HepG2 (cell line): ENCODE results near the gene UBR3. TPM values are rescaled to one million over a fixed set of nuclear protein-coding genes. Genes with fewer than 3 reads are reported as not detected.

ENCODE experiments used
- ATAC-seq: fragments of 200-7000 bp; cut with Tn5 transposase; 3 replicates; pipeline ENCODE4 v1.9.1; 2020; ENCODE audit warnings: mild to moderate bottlenecking, moderate library complexity
- BruUV-seq: library from RNA; stranded (reverse); fragments of 400-500 nt; replicated peaks from 2 replicates; lab custom pipeline; 2021; lab: Mats Ljungman, UMichigan
- CTCF ChIA-PET: fragments of 300-600 bp; formaldehyde crosslinking; extraction: SDS; loops from one replicate; lab custom pipeline; 2021; ENCODE audit warnings: low total read pairs, inconsistent platforms, low intra/inter-chr PET ratio; lab: Yijun Ruan, JAX
- POLR2A ChIA-PET: fragments of 350-600 bp; sonication (Branson Sonifier 250); formaldehyde crosslinking; loops from one replicate; lab custom pipeline; 2020; ENCODE audit warnings: antibody characterized with exemption, inconsistent platforms; lab: Yijun Ruan, JAX
- DNase-seq: peaks from one replicate; pipeline ENCODE4 v3.0.0-alpha.2; 2015; ENCODE audit warnings: low spot score
- FAIRE-seq: peaks from 3 replicates; lab custom pipeline; 2011; peaks lifted over from hg19 to GRCh38; lab: Jason Lieb, UNC
- H2AFZ ChIP-seq: one replicate; pipeline ENCODE4 v1.6.1; 2011; ENCODE audit warnings: low read length, inconsistent platforms
- H3K27ac ChIP-seq: fragments of 300-600 bp; 3 replicates; pipeline ENCODE4 v1.8.0; 2011; ENCODE audit warnings: mixed run types, mild to moderate bottlenecking, mixed read lengths, low read length, inconsistent platforms; ENCODE audit not compliant: insufficient read depth; ENCODE audit errors: extremely low read length
- H3K27me3 ChIP-seq, 2 experiments: fragments of 200-600 bp in 1 of 2; 2 replicates in 1 of 2; 3 replicates in 1 of 2; pipeline versions ENCODE4 v1.6.0 to v1.8.0; 2011; ENCODE audit warnings: low read length in 2 of 2, mild to moderate bottlenecking in 2 of 2, moderate library complexity in 2 of 2, inconsistent platforms in 1 of 2; ENCODE audit not compliant: insufficient read depth in 2 of 2, control insufficient read depth in 1 of 2
- H3K36me3 ChIP-seq, 2 experiments: fragments of 200-600 bp in 1 of 2; replicated peaks in 1 of 2; 2 replicates in 1 of 2; 3 replicates in 1 of 2; pipeline versions ENCODE4 v1.5.1 to v1.8.0; 2011; ENCODE audit warnings: low read length in 2 of 2, inconsistent platforms in 1 of 2; ENCODE audit not compliant: insufficient read depth in 2 of 2, control insufficient read depth in 1 of 2
- H3K4me1 ChIP-seq: 2 replicates; pipeline ENCODE4 v1.5.1; 2012; ENCODE audit warnings: low read length, inconsistent platforms; ENCODE audit not compliant: insufficient read depth
- H3K4me2 ChIP-seq: 2 replicates; pipeline ENCODE4 v1.6.0; 2011; ENCODE audit warnings: low read depth, low read length, inconsistent platforms
- H3K4me3 ChIP-seq, 3 experiments: fragments of 200-600 bp in 1 of 3; sonication (generic), shearing (Covaris generic) in 1 of 3; replicated peaks in 1 of 3; 2 replicates each; pipeline ENCODE4 v1.5.1; 2011 to 2016; ENCODE audit warnings: low read length in 3 of 3, inconsistent platforms in 2 of 3, low read depth in 2 of 3, mild to moderate bottlenecking in 2 of 3, control low read depth in 1 of 3, mixed read lengths in 1 of 3; ENCODE audit not compliant: insufficient read depth in 1 of 3
- H3K79me2 ChIP-seq: one replicate; pipeline ENCODE4 v1.6.1; 2011; ENCODE audit warnings: low read length, inconsistent platforms; ENCODE audit not compliant: insufficient read depth
- H3K9ac ChIP-seq: 2 replicates; pipeline ENCODE4 v1.6.0; 2011; ENCODE audit warnings: mild to moderate bottlenecking, low read depth, low read length, inconsistent platforms; ENCODE audit not compliant: insufficient read depth
- H3K9me3 ChIP-seq: 2 replicates; pipeline ENCODE4 v1.5.1; 2012; ENCODE audit warnings: mild to moderate bottlenecking, low read length
- H4K20me1 ChIP-seq: 2 replicates; pipeline ENCODE4 v1.6.0; 2011; ENCODE audit warnings: inconsistent platforms, mild to moderate bottlenecking, low read length, moderate library complexity; ENCODE audit not compliant: insufficient read depth
- CREM ChIP-seq, 2 experiments: sonication (generic) in 1 of 2; formaldehyde crosslinking in 1 of 2; IDR thresholded peaks; 2 replicates each; pipeline versions ENCODE4 v1.4.0 to v1.6.1; 2016 to 2020; ENCODE audit warnings: antibody characterized with exemption in 1 of 2, mild to moderate bottlenecking in 1 of 2, missing genetic modification reagents in 1 of 2
- FOXP1 ChIP-seq, 2 experiments: fragments of 450-650 bp in 1 of 2; IDR thresholded peaks; 2 replicates each; pipeline ENCODE4 v1.6.1; 2017 to 2018; ENCODE audit warnings: antibody characterized with exemption in 1 of 2
- KAT8 ChIP-seq: IDR thresholded peaks from 2 replicates; pipeline ENCODE4 v1.6.1; 2016; ENCODE audit warnings: missing genetic modification reagents, missing compliant biosample characterization
- MAZ ChIP-seq, 2 experiments: sonication (generic) in 1 of 2; formaldehyde crosslinking in 1 of 2; IDR thresholded peaks; 2 replicates each; pipeline versions ENCODE4 v1.5.0 to v1.6.1; 2012 to 2020; ENCODE audit warnings: low read depth in 2 of 2, mild to moderate bottlenecking in 2 of 2, borderline replicate concordance in 1 of 2, improper control_type of control experiment in 1 of 2, low read length in 1 of 2, missing genetic modification reagents in 1 of 2, moderate library complexity in 1 of 2
- NFYB ChIP-seq: sonication (generic); formaldehyde crosslinking; IDR thresholded peaks from 2 replicates; pipeline ENCODE4 v1.4.0; 2020; ENCODE audit warnings: missing genetic modification reagents
- ZBTB4 ChIP-seq: sonication (generic); formaldehyde crosslinking; IDR thresholded peaks from 2 replicates; pipeline ENCODE4 v1.4.0; 2020; ENCODE audit warnings: missing genetic modification reagents, mild to moderate bottlenecking, borderline replicate concordance
- ZFP41 ChIP-seq: sonication (generic); formaldehyde crosslinking; IDR thresholded peaks from 2 replicates; pipeline ENCODE4 v1.4.0; 2020; ENCODE audit warnings: mild to moderate bottlenecking, missing genetic modification reagents, borderline replicate concordance
- ZNF724P ChIP-seq: sonication (generic); formaldehyde crosslinking; IDR thresholded peaks from 2 replicates; pipeline ENCODE4 v1.8.0; 2022; ENCODE audit warnings: missing genetic modification reagents, borderline replicate concordance
- WGBS: methylation state at CpG from one replicate; pipeline ENCODE4 v1.1.6; 2017; ENCODE audit warnings: low lambda C conversion rate; 5-methylcytosine and 5-hydroxymethylcytosine counted together
- in situ Hi-C: cut with HindIII; loops from 2 replicates; pipeline ENCODE4 v1.10.0; 2017; ENCODE audit warnings: low pct_unique_long_range_greater_than_20kb; ENCODE audit not compliant: extremely low pct_ligation_motif_present
- intact Hi-C: fragments of 100-400 bp; cut with micrococcal nuclease; formaldehyde crosslinking; loops from one replicate; pipeline ENCODE4 v1.10.0; 2022; ENCODE audit not compliant: unreplicated experiment
- polyA plus RNA-seq, 8 experiments: library from polyadenylated mRNA; depleted of rRNA in 3 of 8; stranded (reverse) in 7 of 8; unstranded in 1 of 8; fragments of >200 nt; fragmentation: Illumina TruSeq in 4 of 8; extraction: Trizol in 4 of 8; gene quantifications; 2 replicates each; pipeline versions ENCODE4 v1.2.1 to v1.2.3, GENCODE V29; 2011 to 2016; ENCODE audit warnings: low read depth in 4 of 8, missing spikeins in 1 of 8, mixed read lengths in 1 of 8; ENCODE audit not compliant: insufficient read depth in 1 of 8
- total RNA-seq, 5 experiments: library from RNA; depleted of rRNA; stranded (reverse); fragments of >200 nt; fragmentation: Illumina TruSeq; extraction: Trizol; gene quantifications; 2 replicates each; pipeline ENCODE4 v1.2.3, GENCODE V29; 2016; ENCODE audit warnings: low read depth in 1 of 5

Gene UBR3
- total and polyA plus RNA-seq, 2 of the 13 experiments (the other 11 are each of a cell fraction or from before 2014, with no cell fraction given), result 15.1 to 28.0 TPM

- Histone ChIP-seq H3K4me3 (no peak overlapping the region), H3K4me1 (no peaks in the 10 kb centered on the region), H3K9me3 (no peaks in the 10 kb centered on the region), H3K9ac (no peak overlapping the region), H3K79me2 (no peaks in the 10 kb centered on the region)
- intact Hi-C loops (no loop called here), in situ Hi-C loops (no loop called here)
- no peak for DNase-seq
- ATAC-seq, result no peak
- TF ChIP-seq ZNF724P (no peak), CREM (IDR thresholded peaks at IDR 0.05) (no peak), CREM (CRISPR knock-in tag; IDR thresholded peaks at IDR 0.05) (no peak), ZBTB4 (no peak), ZFP41 (CRISPR knock-in tag) (no peak), FOXP1 (IDR thresholded peaks at IDR 0.05) (no peak), FOXP1 (CRISPR knock-in tag; IDR thresholded peaks at IDR 0.05) (no peak), KAT8 (CRISPR knock-in tag) (no peak), MAZ (IDR thresholded peaks at IDR 0.05; ENCODE audit: borderline replicate concordance, low read depth, low read length) (no peak), MAZ (CRISPR knock-in tag; IDR thresholded peaks at IDR 0.05; ENCODE audit: low read depth) (no peak), NFYB (CRISPR knock-in tag) (no peak)
- TF ChIP-seq, all 625 proteins: peak for 0
- peaks cover 4 to 27% of the 10 kb centered on the region in 2 experiments; a peak in 4 of 5 replicates for H3K36me3 ChIP-seq
- 100% methylated on average over 1 of the region's 1 CpG for WGBS
- no peaks in the 10 kb centered on the region for H4K20me1 ChIP-seq
- H3K27me3 ChIP-seq, result no peaks in the 10 kb centered on the region
- ChIA-PET POLR2A (no interaction called here), CTCF (no interaction called here)
- H3K27ac ChIP-seq, result no peak overlapping the region
- H2AFZ ChIP-seq, result no peak overlapping the region
- FAIRE-seq, result no peak
- no peak overlapping the region for H3K4me2 ChIP-seq
- no TSS peak for BruUV-seq
Observed at GRCh38 chr2:170056900-170057299, 229.6 kb downstream of the UBR3 start.
